ENCODE measurements around the gene SLC22A5.

Gene SLC22A5

GRCh38 chr5:132371603-132371994 lies 2.1 kb downstream of the SLC22A5 start:
- no peak overlapping the region for H3K4me3 ChIP-seq (ENCODE audit: control insufficient read depth, low read depth, low read length)
- TF ChIP-seq CTCF (IDR thresholded peaks at IDR 0.05; ENCODE audit: control insufficient read depth, insufficient read depth, low read depth, low read length, missing control alignments), result no peak
- DNase-seq (ENCODE audit: low read depth), result no peak

- DNase-seq (ENCODE audit: low read depth), result no peak
- TF ChIP-seq CTCF (IDR thresholded peaks at IDR 0.05; ENCODE audit: control insufficient read depth, insufficient read depth, low read depth, low read length, missing control alignments), result no peak
- no peak overlapping the region for H3K4me3 ChIP-seq (ENCODE audit: control insufficient read depth, low read depth, low read length)
Observed at GRCh38 chr5:132372127-132372526, 2.6 kb downstream of the SLC22A5 start.

DNA sequence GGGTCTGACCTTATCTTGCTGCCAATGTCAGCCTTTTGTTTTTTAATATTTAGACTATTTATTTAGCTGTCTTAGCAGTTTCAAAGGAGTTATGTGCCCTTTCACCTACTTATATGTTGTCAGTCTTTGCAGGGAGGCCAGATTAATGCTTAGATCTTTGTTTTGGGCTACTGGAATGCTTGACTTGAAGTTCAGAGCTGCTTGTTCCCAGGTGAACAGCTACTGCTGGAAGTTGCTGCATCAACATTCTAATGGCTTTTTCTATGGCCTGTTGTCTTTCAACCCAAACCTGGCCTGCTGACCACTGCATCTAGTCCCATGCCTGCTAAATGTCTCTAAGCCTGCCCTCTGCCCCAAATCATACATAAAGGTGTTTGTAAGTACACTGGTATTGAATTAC lies 3.0 kb downstream of the SLC22A5 start:
- DNase-seq (ENCODE audit: low read depth), result no peak
- H3K4me3 ChIP-seq (ENCODE audit: control insufficient read depth, low read depth, low read length), result no peak overlapping the region
- TF ChIP-seq CTCF (IDR thresholded peaks at IDR 0.05; ENCODE audit: control insufficient read depth, insufficient read depth, low read depth, low read length, missing control alignments), result no peak

- DNase-seq (ENCODE audit: low read depth), result no peak
- H3K4me3 ChIP-seq (ENCODE audit: control insufficient read depth, low read depth, low read length), result no peak overlapping the region
- no peak for TF ChIP-seq CTCF (IDR thresholded peaks at IDR 0.05; ENCODE audit: control insufficient read depth, insufficient read depth, low read depth, low read length, missing control alignments)
Observed at GRCh38 chr5:132375957-132376356, 6.4 kb downstream of the SLC22A5 start.

GRCh38 chr5:132376694-132377641 lies 7.5 kb downstream of the SLC22A5 start:
- H3K4me3 ChIP-seq (ENCODE audit: control insufficient read depth, low read depth, low read length), result no peak overlapping the region
- DNase-seq (ENCODE audit: low read depth), result no peak
- TF ChIP-seq CTCF (IDR thresholded peaks at IDR 0.05; ENCODE audit: control insufficient read depth, insufficient read depth, low read depth, low read length, missing control alignments), result no peak

DNA sequence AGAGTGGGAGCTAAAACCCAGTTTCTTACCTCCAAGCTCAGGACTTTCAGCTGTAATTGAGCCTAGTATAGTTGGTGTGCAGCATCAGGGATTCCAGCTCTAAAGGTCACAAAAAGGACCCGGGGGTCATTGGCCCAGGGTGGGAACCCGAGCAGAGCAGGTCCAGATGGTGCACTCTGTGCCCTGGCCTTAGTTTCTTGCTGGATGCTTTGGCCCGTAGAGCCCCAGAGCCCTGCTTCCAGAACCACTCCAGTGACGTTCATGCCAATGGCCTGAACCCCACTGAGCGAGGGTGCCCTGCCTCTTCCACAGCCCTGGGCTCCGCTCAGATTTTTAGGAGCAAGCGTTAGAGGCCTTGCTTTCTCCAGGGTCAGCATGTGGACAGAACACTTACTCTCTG lies 8.2 kb downstream of the SLC22A5 start:
- no peak for TF ChIP-seq CTCF (IDR thresholded peaks at IDR 0.05; ENCODE audit: control insufficient read depth, insufficient read depth, low read depth, low read length, missing control alignments)
- DNase-seq (ENCODE audit: low read depth), result no peak
- no peak overlapping the region for H3K4me3 ChIP-seq (ENCODE audit: control insufficient read depth, low read depth, low read length)
